T-cell (primary cell): ENCODE data around the gene SHISA2. TPM values are rescaled to one million over a fixed set of nuclear protein-coding genes. Genes with fewer than 3 reads are reported as not detected.
"Not testable (repeated sequence)": the region's sequence is repeated elsewhere in the genome, so short reads cannot be mapped to it uniquely, and the experiment has no call there.

Source experiments
- ATAC-seq, 4 experiments: fragments of 200-7000 bp in 3 of 4; fragments of 150-1000 bp in 1 of 4; cut with Tn5 transposase; replicated peaks in 1 of 4; 1 replicate in 3 of 4; 2 replicates in 1 of 4; pipeline ENCODE4 v1.10.0; 2021; ENCODE audit warnings: moderate library complexity in 3 of 4, mild to moderate bottlenecking in 2 of 4, moderate number of reproducible peaks in 1 of 4
- CTCF ChIA-PET, 2 donors: fragments of 300-600 bp; sonication (Branson Sonifier 250); formaldehyde crosslinking; loops; one replicate each; lab custom pipeline; 2022; ENCODE audit warnings: antibody characterized with exemption in 2 of 2; lab: Charles Lee
- POLR2A ChIA-PET, 2 donors: fragments of 300-600 bp; sonication (Branson Sonifier 250); formaldehyde crosslinking; loops; one replicate each; lab custom pipeline; 2022; ENCODE audit warnings: antibody characterized with exemption in 2 of 2; lab: Charles Lee
- DNase-seq, 35 experiments: peaks; one replicate each; pipeline versions ENCODE4 v3.0.0 to v3.0.0-alpha.2; 2013 to 2023
- H3K27ac ChIP-seq: one replicate; pipeline ENCODE4 v1.5.1; 2013; ENCODE audit warnings: low read length
- H3K27me3 ChIP-seq, 2 experiments: replicated peaks in 1 of 2; 1 replicate in 1 of 2; 2 replicates in 1 of 2; pipeline versions ENCODE4 v1.6.1 to v1.7.0; 2013; ENCODE audit warnings: low read length in 1 of 2, mixed read lengths in 1 of 2; ENCODE audit not compliant: control insufficient read depth in 2 of 2, insufficient read depth in 2 of 2; ENCODE audit errors: extremely low read depth in 1 of 2
- H3K36me3 ChIP-seq, 2 donors: 1 replicate in 1 of 2; 2 replicates in 1 of 2; pipeline versions ENCODE4 v1.6.1 to v1.7.0; 2013; ENCODE audit warnings: low read length in 1 of 2; ENCODE audit not compliant: control insufficient read depth in 2 of 2, insufficient read depth in 1 of 2; ENCODE audit errors: extremely low read depth in 1 of 2
- H3K4me1 ChIP-seq, 2 experiments: 1 replicate in 1 of 2; 2 replicates in 1 of 2; pipeline versions ENCODE4 v1.6.1 to v1.7.0; 2013; ENCODE audit warnings: low read length in 2 of 2, mixed read lengths in 1 of 2; ENCODE audit not compliant: insufficient read depth in 2 of 2, control insufficient read depth in 1 of 2; ENCODE audit errors: extremely low read depth in 1 of 2
- H3K4me3 ChIP-seq, 2 donors: 1 replicate in 1 of 2; 2 replicates in 1 of 2; pipeline versions ENCODE4 v1.5.1 to v1.7.0; 2013; ENCODE audit warnings: mild to moderate bottlenecking in 2 of 2, low read length in 1 of 2, moderate library complexity in 1 of 2; ENCODE audit not compliant: control insufficient read depth in 1 of 2; ENCODE audit errors: extremely low read depth in 1 of 2
- H3K9me3 ChIP-seq: 2 replicates; pipeline ENCODE4 v1.7.0; 2013
- H3K27ac Mint-ChIP-seq, 2 donors: one replicate each; pipeline ENCODE4 v1.8.0; 2020 to 2021; ENCODE audit warnings: mild to moderate bottlenecking in 2 of 2, mixed read lengths in 2 of 2
- H3K27me3 Mint-ChIP-seq, 2 donors: one replicate each; pipeline ENCODE4 v1.8.0; 2021 to 2022; ENCODE audit warnings: mixed read lengths in 2 of 2
- H3K36me3 Mint-ChIP-seq: one replicate; pipeline ENCODE4 v1.8.0; 2021; ENCODE audit warnings: mixed read lengths
- H3K4me1 Mint-ChIP-seq, 3 donors: one replicate each; pipeline ENCODE4 v1.8.0; 2020 to 2022; ENCODE audit warnings: mixed read lengths in 3 of 3, mild to moderate bottlenecking in 1 of 3
- H3K4me3 Mint-ChIP-seq, 3 donors: one replicate each; pipeline ENCODE4 v1.8.0; 2020 to 2022; ENCODE audit warnings: mild to moderate bottlenecking in 3 of 3, mixed read lengths in 3 of 3, moderate library complexity in 3 of 3
- H3K9me3 Mint-ChIP-seq, 3 donors: one replicate each; pipeline ENCODE4 v1.8.0; 2020 to 2022; ENCODE audit warnings: mixed read lengths in 3 of 3
- WGBS: methylation state at CpG from one replicate; pipeline ENCODE4 v1.1.5; 2013; ENCODE audit warnings: missing lambda C conversion rate; ENCODE audit not compliant: insufficient coverage; 5-methylcytosine and 5-hydroxymethylcytosine counted together
- total RNA-seq, 35 experiments: library from RNA in 6 of 35; stranded (reverse) in 6 of 35; fragments of 120-200 nt in 1 of 35; gene quantifications; one replicate each; pipeline versions ENCODE4 v1.2.1 to v1.2.4 and lab custom pipeline; 2013 to 2026

SHISA2 gene
- total RNA-seq, 5 donors from 2014 or later (not counting 1 experiment from before 2014, with no cell fraction given) = 0.18 to 2.0 (median 0.47) TPM

DNA sequence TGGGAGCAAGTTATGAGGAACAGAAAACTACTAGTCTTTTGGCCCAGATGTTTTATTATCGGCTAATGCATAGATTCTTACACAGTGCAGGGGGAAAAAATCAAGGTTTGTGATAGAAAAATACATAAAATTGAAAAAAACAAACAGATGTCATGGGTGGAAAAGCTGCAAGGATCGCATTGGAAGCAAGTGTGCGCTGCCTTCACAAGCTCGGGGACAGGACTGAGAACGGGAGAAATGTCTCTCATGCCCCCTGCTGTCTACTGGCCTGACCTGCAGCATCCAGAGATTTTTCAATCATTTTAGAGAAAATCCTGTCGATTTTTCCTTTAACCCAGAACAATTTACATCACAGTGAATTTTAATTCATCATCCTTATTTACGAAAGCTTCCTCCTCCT is 20.5 kb upstream of the SHISA2 start:
- H3K9me3 ChIP-seq, H3K27ac Mint-ChIP-seq, H3K4me1 Mint-ChIP-seq, H3K9me3 Mint-ChIP-seq, H3K4me3 Mint-ChIP-seq, H3K4me1 ChIP-seq, H3K36me3 Mint-ChIP-seq, H3K36me3 ChIP-seq, H3K27ac ChIP-seq, H3K4me3 ChIP-seq, POLR2A ChIA-PET: not testable (repeated sequence)
- H3K27me3 Mint-ChIP-seq = peaks cover 32 to 40% of the 10 kb centered on the region in 2 donors
- CTCF ChIA-PET = interaction anchor here in 1 of 2 donors (0.6 to 2.1 kb wide), 2 partner anchors 23 to 498 kb away, joined by 4 to 12 read pairs; no protein-coding TSS in a partner anchor
- peaks cover 0 to 19% of the 10 kb centered on the region in 2 experiments for H3K27me3 ChIP-seq
- DNase-seq (peak in 1 of 35 experiments; percentile 13), ATAC-seq (peak in 3 of 4 experiments; percentile 42 to 68 (median 68))
- WGBS = no CpG with 5 or more reads among the region's 7 CpGs

DNA sequence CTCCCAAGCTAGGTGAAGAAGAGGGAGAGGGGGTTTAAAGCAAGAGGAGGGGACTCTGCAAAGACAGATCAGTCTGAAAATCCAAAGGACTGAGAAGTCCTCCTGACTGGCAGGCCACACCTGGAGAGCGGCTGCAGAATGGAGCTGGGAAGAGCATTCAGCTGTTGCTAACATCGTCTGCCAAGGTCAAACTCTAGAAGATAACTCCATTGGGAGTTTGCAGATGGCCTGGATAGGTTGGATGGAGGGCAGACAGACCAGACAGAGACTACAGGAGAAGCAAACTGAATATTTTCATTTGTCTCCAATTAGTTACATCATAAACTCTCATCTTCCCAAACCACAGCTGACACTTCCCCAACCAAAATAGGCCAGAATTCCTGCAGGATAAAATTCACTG is 19.9 kb upstream of the SHISA2 start:
- Mint-ChIP-seq H3K9me3 (no peaks in the 10 kb centered on the region), H3K27me3 (peaks cover 26 to 33% of the 10 kb centered on the region in 2 donors), H3K36me3 (no peaks in the 10 kb centered on the region), H3K4me1 (peaks cover 0 to 2% (median 2%) of the 10 kb centered on the region in 3 donors), H3K4me3 (no peak overlapping the region), H3K27ac (no peak overlapping the region)
- peaks cover 0 to 19% of the 10 kb centered on the region in 2 experiments for H3K27me3 ChIP-seq
- POLR2A ChIA-PET = no interaction called here
- WGBS = 80% methylated on average over 2 of the region's 2 CpGs
- H3K9me3 ChIP-seq = no peaks in the 10 kb centered on the region
- no peaks in the 10 kb centered on the region for H3K36me3 ChIP-seq
- no peak overlapping the region for H3K4me3 ChIP-seq
- DNase-seq (no peak), ATAC-seq (no peak)
- CTCF ChIA-PET = interaction anchor here in 1 of 2 donors (2.1 kb wide), 1 partner anchor 497 kb away, joined by 12 read pairs; no protein-coding TSS in a partner anchor
- H3K27ac ChIP-seq = no peak overlapping the region
- no peaks in the 10 kb centered on the region for H3K4me1 ChIP-seq

DNA sequence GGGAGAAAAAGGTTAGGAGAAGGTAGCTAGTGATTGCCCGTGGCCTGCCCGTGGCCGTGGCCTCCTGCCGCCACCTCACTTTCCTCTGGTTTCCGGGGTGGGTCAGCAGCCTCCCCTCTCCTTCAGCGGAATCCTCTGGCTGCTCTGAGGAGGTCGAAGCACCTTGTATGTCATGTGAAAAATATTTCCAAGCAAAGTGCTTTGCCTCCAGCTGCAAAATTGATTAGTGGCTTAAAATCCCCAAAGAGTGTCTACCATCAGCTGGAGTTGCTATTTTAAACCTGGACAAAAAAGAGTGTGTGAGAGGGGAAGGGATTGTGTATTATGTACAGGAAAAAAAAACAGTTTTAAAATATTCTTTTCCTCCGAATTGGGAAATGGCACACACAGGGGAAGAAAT is 17.8 kb upstream of the SHISA2 start:
- H3K4me3 Mint-ChIP-seq, DNase-seq, H3K4me3 ChIP-seq, ATAC-seq, H3K4me1 ChIP-seq, H3K36me3 ChIP-seq, H3K27ac Mint-ChIP-seq, POLR2A ChIA-PET, H3K9me3 ChIP-seq, H3K36me3 Mint-ChIP-seq, CTCF ChIA-PET, H3K4me1 Mint-ChIP-seq, H3K27ac ChIP-seq, H3K9me3 Mint-ChIP-seq: not testable (repeated sequence)
- peaks cover 0 to 15% of the 10 kb centered on the region in 2 experiments for H3K27me3 ChIP-seq
- WGBS = 72% methylated on average over 4 of the region's 8 CpGs
- peaks cover 16 to 26% of the 10 kb centered on the region in 2 donors for H3K27me3 Mint-ChIP-seq

DNA sequence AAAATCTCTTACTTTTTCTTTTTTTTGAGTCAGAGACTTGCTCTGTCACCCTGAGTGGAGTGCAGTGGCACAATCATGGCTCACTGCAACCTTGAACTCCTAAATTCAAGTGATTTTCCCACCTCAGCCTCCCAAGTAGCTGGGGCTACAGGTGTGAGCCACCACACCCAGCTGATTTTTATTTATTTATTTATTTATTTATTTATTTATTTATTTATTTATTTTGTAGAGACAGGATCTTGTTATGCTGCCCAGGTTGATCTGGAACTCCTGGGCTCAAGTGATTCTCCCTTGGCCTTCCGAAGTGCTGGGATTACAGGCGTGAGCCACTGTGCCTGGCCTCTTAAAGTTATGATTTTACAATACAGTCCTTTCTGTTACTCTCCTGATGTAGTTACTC is 16.6 kb upstream of the SHISA2 start:
- POLR2A ChIA-PET, H3K9me3 Mint-ChIP-seq, H3K4me3 Mint-ChIP-seq, H3K9me3 ChIP-seq, H3K36me3 ChIP-seq, H3K4me1 ChIP-seq, H3K27ac ChIP-seq, H3K27ac Mint-ChIP-seq, DNase-seq, H3K4me3 ChIP-seq, H3K36me3 Mint-ChIP-seq, ATAC-seq, H3K4me1 Mint-ChIP-seq: not testable (repeated sequence)
- peaks cover 0 to 12% of the 10 kb centered on the region in 2 experiments for H3K27me3 ChIP-seq
- H3K27me3 Mint-ChIP-seq = peaks cover 15 to 16% of the 10 kb centered on the region in 2 donors
- CTCF ChIA-PET = interaction anchor here (1.0 to 1.5 kb wide), 3 partner anchors 240 to 494 kb away, joined by 3 to 5 read pairs (median 4); no protein-coding TSS in a partner anchor
- no CpG with 5 or more reads among the region's 2 CpGs for WGBS

GRCh38 chr13:26067601-26068000 is 15.8 kb upstream of the SHISA2 start:
- Histone ChIP-seq H3K4me3 (no peak overlapping the region), H3K4me1 (no peaks in the 10 kb centered on the region), H3K9me3 (no peaks in the 10 kb centered on the region), H3K36me3 (no peaks in the 10 kb centered on the region), H3K27me3 (peaks cover 0 to 10% of the 10 kb centered on the region in 2 experiments), H3K27ac (no peak overlapping the region)
- ChIA-PET CTCF (interaction anchor here (0.5 to 1.5 kb wide), 5 partner anchors 9 to 493 kb away, joined by 3 to 5 read pairs (median 4); no protein-coding TSS in a partner anchor), POLR2A (no interaction called here)
- no peak for ATAC-seq
- Mint-ChIP-seq H3K9me3 (no peaks in the 10 kb centered on the region), H3K4me1 (peaks cover 2 to 6% (median 2%) of the 10 kb centered on the region in 3 donors), H3K4me3 (no peak overlapping the region), H3K27me3 (peaks cover 12 to 15% of the 10 kb centered on the region in 2 donors), H3K27ac (no peak overlapping the region), H3K36me3 (no peaks in the 10 kb centered on the region)
- DNase-seq = no peak
- WGBS = no CpG with 5 or more reads among the region's 3 CpGs

DNA sequence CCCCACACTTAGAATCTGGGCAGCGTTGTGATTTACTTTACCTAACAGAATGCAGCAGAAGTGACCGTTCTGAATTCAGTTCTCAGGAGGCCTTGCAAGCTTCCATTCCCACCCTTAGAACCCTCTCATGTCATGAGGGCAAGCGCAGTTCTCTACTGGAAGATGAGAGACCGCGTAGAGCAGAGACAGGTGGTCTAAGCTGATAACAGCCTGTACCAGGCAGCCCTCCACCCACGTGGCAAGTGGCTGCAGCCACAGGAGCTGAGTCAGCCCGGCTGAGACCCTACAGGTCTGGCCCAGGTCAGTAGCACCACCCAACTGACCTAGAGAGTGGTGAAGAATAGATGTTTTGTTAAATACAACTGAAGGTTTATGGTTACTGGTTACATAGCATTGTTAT is 14.7 kb upstream of the SHISA2 start:
- H3K27me3 ChIP-seq, H3K36me3 ChIP-seq, H3K36me3 Mint-ChIP-seq, H3K4me3 ChIP-seq, H3K27ac ChIP-seq, H3K9me3 Mint-ChIP-seq, H3K27ac Mint-ChIP-seq, H3K27me3 Mint-ChIP-seq, ATAC-seq, H3K4me1 Mint-ChIP-seq, H3K4me1 ChIP-seq, H3K9me3 ChIP-seq, H3K4me3 Mint-ChIP-seq, DNase-seq, POLR2A ChIA-PET: not testable (repeated sequence)
- CTCF ChIA-PET = interaction anchor here in 1 of 2 donors (0.8 kb wide), 1 partner anchor 10 kb away, joined by 3 read pairs; no protein-coding TSS in a partner anchor
- WGBS = 100% methylated on average over 2 of the region's 7 CpGs
